Endothelial cell of umbilical vein (primary cell): ENCODE data around the gene ABI3.

Experiments used
- CTCF ChIP-seq, 2 donors: IDR thresholded peaks; 1 replicate in 1 of 2; 2 replicates in 1 of 2; pipeline ENCODE4 v1.5.1; 2011; ENCODE audit warnings: low read length in 2 of 2, mild to moderate bottlenecking in 2 of 2, moderate library complexity in 2 of 2, control low read depth in 1 of 2, inconsistent platforms in 1 of 2, low read depth in 1 of 2; ENCODE audit not compliant: insufficient read depth in 1 of 2; ENCODE audit errors: extremely low read depth in 1 of 2
- FOS ChIP-seq: IDR thresholded peaks from 2 replicates; pipeline ENCODE4 v1.6.1; 2011; ENCODE audit warnings: mild to moderate bottlenecking, low read length, moderate library complexity, borderline replicate concordance; ENCODE audit not compliant: insufficient read depth
- POLR2A ChIP-seq: IDR thresholded peaks from 2 replicates; pipeline ENCODE4 v1.6.1; 2012; ENCODE audit warnings: low read depth, mild to moderate bottlenecking, control low read depth, low read length
- POLR2AphosphoS5 ChIP-seq: IDR thresholded peaks from 2 replicates; pipeline ENCODE4 v1.6.1; 2012; ENCODE audit warnings: low read depth, mild to moderate bottlenecking, control low read depth, low read length, moderate library complexity; ENCODE audit not compliant: insufficient read depth

GRCh38 chr17:49241040-49241439 is 30.5 kb downstream of the ABI3 start:
- TF ChIP-seq CTCF (IDR thresholded peaks at IDR 0.05; ENCODE audit: extremely low read depth in 1 of 2, insufficient read depth in 1 of 2, low read depth in 1 of 2, low read length in 2 of 2) (no peak), POLR2AphosphoS5 (no peak), FOS (no peak), POLR2A (no peak)
